NCI-H146 treated with DMSO at 0.1 percent for 48 hours (cell line): ENCODE measurements around the gene UNC80.

Source experiments
- DNase-seq: peaks from one replicate; lab custom pipeline; 2025; ENCODE audit not compliant: unreplicated experiment; lab: John Stamatoyannopoulos, UW

Gene UNC80

GRCh38 chr2:209965723-209966122 lies 194.1 kb downstream of the UNC80 start:
- DNase-seq = no peak

- no peak for DNase-seq
These were observed 198.1 kb downstream of the UNC80 start for GRCh38 chr2:209969692-209970091.

- DNase-seq = no peak
These were observed 198.6 kb downstream of the UNC80 start for GRCh38 chr2:209970271-209970670.

- no peak for DNase-seq
These were observed 199.1 kb downstream of the UNC80 start for GRCh38 chr2:209970711-209971110.

- DNase-seq = no peak
These were observed 201.7 kb downstream of the UNC80 start for GRCh38 chr2:209973328-209973727.

GRCh38 chr2:209974576-209974975 lies 202.9 kb downstream of the UNC80 start:
- no peak for DNase-seq

GRCh38 chr2:209976698-209977385 lies 205.2 kb downstream of the UNC80 start:
- no peak for DNase-seq

- no peak for DNase-seq
These were observed 206.0 kb downstream of the UNC80 start for GRCh38 chr2:209977386-209978239.

- no peak for DNase-seq
These were observed 212.7 kb downstream of the UNC80 start for GRCh38 chr2:209984291-209984690.

- no peak for DNase-seq
These were observed 214.2 kb downstream of the UNC80 start for GRCh38 chr2:209985874-209986273.

GRCh38 chr2:209986415-209986814 lies 214.8 kb downstream of the UNC80 start:
- no peak for DNase-seq

- no peak for DNase-seq
These were observed 216.4 kb downstream of the UNC80 start for GRCh38 chr2:209988010-209988409.

- no peak for DNase-seq
These were observed 219.2 kb downstream of the UNC80 start for GRCh38 chr2:209990838-209991237.

- no peak for DNase-seq
These were observed 222.3 kb downstream of the UNC80 start for GRCh38 chr2:209993968-209994367.

GRCh38 chr2:209998596-209998995 lies 227.0 kb downstream of the UNC80 start:
- DNase-seq = no peak

- DNase-seq = no peak
These were observed 229.1 kb downstream of the UNC80 start for GRCh38 chr2:210000464-210001324.

GRCh38 chr2:210002158-210003157 lies 230.8 kb downstream of the UNC80 start, which contains the start of gene RPE:
Gene RPE (plus strand): TSS chr2:210002638. CDS start chr2:210002662, 24 bp downstream.
- peak; percentile 79 for DNase-seq

- DNase-seq = no peak
These were observed 231.7 kb downstream of the UNC80 start for GRCh38 chr2:210003359-210003758.

GRCh38 chr2:210004881-210005280 lies 233.2 kb downstream of the UNC80 start:
- DNase-seq = no peak

- DNase-seq = no peak
These were observed 236.3 kb downstream of the UNC80 start for GRCh38 chr2:210007895-210008294.
